Sciatic nerve (tissue), 2 donors: ENCODE data around the gene SYT9. TPM values are rescaled to one million over a fixed set of nuclear protein-coding genes. Genes with fewer than 3 reads are reported as not detected.

Experiments
- ATAC-seq: fragments of 200-7000 bp; cut with Tn5 transposase; one replicate; pipeline ENCODE4 v1.9.1; 2020; ENCODE audit warnings: mild to moderate bottlenecking, moderate library complexity
- DNase-seq: peaks from one replicate; pipeline ENCODE4 v3.0.0-alpha.2; 2020; ENCODE audit warnings: low spot score
- intact Hi-C: fragments of 100-400 bp; cut with DNase I; formaldehyde crosslinking; loops from one replicate; pipeline ENCODE4 v1.14.2; 2022
- total RNA-seq: library from RNA; stranded (reverse); fragmentation: NEBNext Ultra II Directional; extraction: Animal tissue kit (Norgen Biotek cat#: 25700); gene quantifications from one replicate; pipeline ENCODE4 v1.2.1, GENCODE V29; 2021
- donor health status: DM: no; HTN: no; CAD: no.
- donor health status: DM: no; HTN: no; CAD: no.

The SYT9 gene
- total RNA-seq, 1 donor from 2014 or later, result not detected

- peak; percentile 17 for ATAC-seq
- intact Hi-C loops, result loop anchor here (10.0 kb wide), 1 partner anchor 351 kb away; no protein-coding TSS in a partner anchor
Measured at GRCh38 chr11:7445564-7445963, 193.9 kb downstream of the SYT9 start.

GRCh38 chr11:7448201-7448600 lies 196.5 kb downstream of the SYT9 start:
- DNase-seq (no peak), ATAC-seq (no peak)
- intact Hi-C loops, result loop anchor here (10.0 kb wide), 1 partner anchor 353 kb away; no protein-coding TSS in a partner anchor

More at GRCh38 chr11:7445564-7445963, 193.9 kb downstream of the SYT9 start:
- no peak for DNase-seq

- ATAC-seq, result peak; percentile 43
- intact Hi-C loops, result loop anchor here (10.0 kb wide), 1 partner anchor 355 kb away; no protein-coding TSS in a partner anchor
- DNase-seq, result no peak
Measured at GRCh38 chr11:7449211-7449840, 197.6 kb downstream of the SYT9 start.

GRCh38 chr11:7449841-7450214 lies 198.1 kb downstream of the SYT9 start:
- intact Hi-C loops, result loop anchor here (10.0 kb wide), 1 partner anchor 355 kb away; no protein-coding TSS in a partner anchor

GRCh38 chr11:7450836-7451235 lies 199.1 kb downstream of the SYT9 start:
- no peak for ATAC-seq
- intact Hi-C loops, result no loop called here
- DNase-seq, result no peak

More at GRCh38 chr11:7449841-7450214, 198.1 kb downstream of the SYT9 start:
- DNase-seq (no peak), ATAC-seq (no peak)

- intact Hi-C loops, result no loop called here
- no peak for ATAC-seq
- no peak for DNase-seq
Measured at GRCh38 chr11:7451520-7451919, 199.8 kb downstream of the SYT9 start.

- ATAC-seq, result no peak
Measured at GRCh38 chr11:7451952-7452494, 200.3 kb downstream of the SYT9 start.

GRCh38 chr11:7454854-7455253 lies 203.2 kb downstream of the SYT9 start:
- ATAC-seq (no peak), DNase-seq (no peak)
- intact Hi-C loops, result no loop called here

More at GRCh38 chr11:7451952-7452494, 200.3 kb downstream of the SYT9 start:
- no peak for DNase-seq
- intact Hi-C loops, result no loop called here

- intact Hi-C loops, result no loop called here
- ATAC-seq, result no peak
- DNase-seq, result no peak
Measured at GRCh38 chr11:7457211-7457610, 205.5 kb downstream of the SYT9 start.

- intact Hi-C loops, result no loop called here
- DNase-seq (no peak), ATAC-seq (no peak)
Measured at GRCh38 chr11:7462706-7463105, 211.0 kb downstream of the SYT9 start.

GRCh38 chr11:7467652-7468051 lies 215.9 kb downstream of the SYT9 start:
- intact Hi-C loops, result no loop called here
- no peak for ATAC-seq

GRCh38 chr11:7469351-7469865 lies 217.7 kb downstream of the SYT9 start:
- intact Hi-C loops, result no loop called here
- DNase-seq (no peak), ATAC-seq (no peak)

More at GRCh38 chr11:7467652-7468051, 215.9 kb downstream of the SYT9 start:
- no peak for DNase-seq

GRCh38 chr11:7471071-7471470 lies 219.4 kb downstream of the SYT9 start:
- intact Hi-C loops, result no loop called here
- DNase-seq (no peak), ATAC-seq (no peak)

- DNase-seq (no peak), ATAC-seq (no peak)
- intact Hi-C loops, result no loop called here
Measured at GRCh38 chr11:7473717-7474116, 222.0 kb downstream of the SYT9 start.

GRCh38 chr11:7480113-7480512 lies 228.4 kb downstream of the SYT9 start:
- ATAC-seq, result peak; percentile 62
- DNase-seq, result no peak
- intact Hi-C loops, result no loop called here

- no peak for ATAC-seq
- no peak for DNase-seq
- intact Hi-C loops, result no loop called here
Measured at GRCh38 chr11:7484131-7484530, 232.4 kb downstream of the SYT9 start.

GRCh38 chr11:7484645-7485044 lies 232.9 kb downstream of the SYT9 start:
- intact Hi-C loops, result no loop called here
- DNase-seq (no peak), ATAC-seq (no peak)

- peak; percentile 79 for ATAC-seq
- no peak for DNase-seq
- intact Hi-C loops, result no loop called here
Measured at GRCh38 chr11:7485186-7486097, 233.7 kb downstream of the SYT9 start, which contains the start of gene OLFML1. TSS of gene OLFML1 (plus strand) at chr11:7485506. CDS start at chr11:7485876, 370 bp downstream.

GRCh38 chr11:7486098-7486780 lies 234.5 kb downstream of the SYT9 start:
- intact Hi-C loops, result no loop called here
- ATAC-seq, result peak; percentile 5
- no peak for DNase-seq
